T follicular helper cell (primary cell): Measurements from ENCODE around the gene NECTIN3.

Experiments
- DNase-seq: peaks from one replicate; pipeline ENCODE4 v3.0.0-alpha.2; 2020; ENCODE audit warnings: low read depth

The NECTIN3 gene

DNA sequence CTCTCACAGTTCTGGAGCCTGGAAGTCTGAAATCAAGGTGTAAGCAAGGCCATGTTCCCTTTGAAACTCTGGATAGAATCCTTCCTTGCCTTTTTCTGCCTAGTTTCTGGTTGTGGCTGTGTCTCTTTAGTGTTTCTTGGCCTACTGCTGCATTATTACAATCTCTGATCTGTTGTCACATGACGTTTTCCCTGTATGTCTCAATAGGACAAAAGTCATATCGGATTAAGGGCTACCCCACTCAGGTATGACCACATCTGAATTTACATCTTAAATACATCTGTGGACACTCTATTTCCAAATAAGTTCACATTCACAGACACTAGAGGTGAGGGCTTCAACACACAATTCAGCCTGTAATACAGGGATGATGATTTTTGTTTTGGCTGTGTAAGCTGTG lies 13.3 kb downstream of the NECTIN3 start:
- no peak for DNase-seq

DNA sequence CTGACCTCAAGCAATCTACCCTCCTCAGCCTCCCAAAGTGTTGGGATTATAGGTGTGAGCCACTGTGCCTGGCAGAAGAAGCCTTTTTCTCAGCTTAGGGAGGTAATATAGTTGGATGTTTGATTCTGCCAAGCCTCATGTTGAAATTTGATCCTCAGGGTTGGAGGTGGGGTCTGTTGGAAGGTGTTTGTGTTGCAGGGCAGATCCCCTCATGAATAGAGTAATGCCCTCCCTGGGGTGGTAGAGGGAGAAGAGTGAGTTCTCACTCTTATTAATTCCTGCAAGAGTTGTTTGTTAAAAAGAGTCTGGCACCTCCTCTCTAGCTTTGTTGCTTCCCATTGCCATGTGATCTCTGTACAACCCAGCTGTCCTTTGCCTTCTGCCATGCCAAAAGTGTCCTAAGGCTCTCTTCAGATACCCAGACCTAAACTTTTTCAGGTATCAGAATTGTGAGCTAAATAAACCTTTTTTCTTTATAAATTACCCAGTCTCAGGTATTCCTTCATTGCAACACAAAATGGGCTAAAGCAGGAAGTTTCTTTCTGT lies 16.4 kb downstream of the NECTIN3 start:
- DNase-seq = no peak

DNA sequence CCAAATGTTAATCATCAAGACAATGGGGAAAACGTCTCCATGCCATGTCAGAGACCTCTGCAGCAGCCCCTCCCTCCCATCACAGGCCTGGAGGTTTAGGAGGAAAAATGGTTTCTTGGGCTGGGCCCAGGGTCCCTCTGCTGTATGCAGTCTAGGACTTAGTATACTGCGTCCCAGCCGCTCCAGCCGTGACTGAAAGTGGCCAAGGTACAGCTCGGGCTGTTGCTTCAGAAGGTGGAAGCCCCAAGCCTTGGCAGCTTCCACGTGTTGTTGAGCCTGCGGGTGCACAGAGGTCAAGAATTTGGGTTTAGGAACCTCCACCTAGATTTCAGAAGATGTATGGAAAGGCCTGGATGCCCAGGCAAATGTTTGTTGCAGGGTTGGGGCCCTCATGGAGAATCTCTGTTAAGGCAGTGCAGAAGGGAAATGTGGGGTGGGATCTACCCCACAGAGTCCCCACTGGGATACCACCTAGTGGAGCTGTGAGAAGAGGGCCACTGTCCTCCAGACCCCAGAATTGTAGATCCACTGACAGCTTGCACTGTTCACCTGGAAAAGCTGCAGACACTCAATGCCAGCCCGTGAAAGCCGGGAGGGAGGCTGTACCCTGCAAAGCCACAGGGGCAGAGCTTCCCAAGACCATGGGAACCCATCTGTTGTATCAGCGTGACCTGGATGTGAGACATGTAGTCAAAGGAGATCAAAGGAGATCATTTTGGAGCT lies 25.0 kb downstream of the NECTIN3 start:
- no peak for DNase-seq

DNA sequence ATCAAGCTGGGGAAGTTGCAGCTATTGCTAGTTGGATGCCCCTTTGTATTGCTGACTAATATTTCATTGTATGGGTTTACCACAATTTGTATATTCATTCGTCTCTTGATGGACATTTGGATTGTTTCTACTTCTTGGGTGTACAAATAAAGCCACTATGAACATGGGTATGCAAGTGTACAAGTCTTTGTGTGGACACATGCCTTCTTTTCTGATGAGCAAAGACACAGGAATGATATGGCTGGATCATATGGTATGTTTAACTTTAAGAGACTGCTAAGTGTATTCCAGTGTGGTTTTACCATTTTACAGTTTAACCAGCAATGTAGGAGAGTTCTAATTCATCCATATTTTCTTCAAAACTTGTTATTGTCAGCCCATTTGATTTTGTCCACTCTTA lies 32.2 kb downstream of the NECTIN3 start:
- DNase-seq = no peak

DNA sequence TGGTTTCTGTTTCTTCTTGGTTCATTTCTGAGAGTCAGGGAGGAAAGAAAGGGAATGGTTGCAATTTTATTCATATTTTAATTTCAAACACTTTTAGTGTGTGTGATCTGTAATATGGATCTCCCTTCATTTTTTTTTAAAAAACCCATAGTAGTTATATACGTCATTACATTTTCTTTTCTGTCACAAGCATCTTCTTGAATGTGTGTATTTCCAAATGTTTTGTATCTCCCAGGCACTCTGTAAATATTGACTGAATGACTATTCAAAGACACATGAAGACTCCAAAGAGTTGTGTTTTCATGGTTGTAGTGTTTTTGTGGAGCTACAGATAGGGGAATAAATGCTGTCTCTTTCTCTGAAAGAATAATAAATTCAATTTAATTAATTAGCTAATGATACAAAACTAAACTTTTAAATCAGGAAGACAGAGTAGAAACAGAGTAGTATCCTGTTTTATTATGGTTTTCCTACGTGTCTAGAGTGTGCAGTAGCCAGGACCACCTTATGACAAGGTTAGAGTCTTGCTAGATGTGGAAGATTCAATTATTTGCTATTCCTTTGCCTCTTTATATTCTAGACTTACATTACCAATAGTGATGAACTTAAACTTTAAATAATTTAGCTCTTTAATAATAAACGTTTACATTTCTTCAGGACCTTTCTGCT lies 35.5 kb downstream of the NECTIN3 start:
- DNase-seq = no peak

DNA sequence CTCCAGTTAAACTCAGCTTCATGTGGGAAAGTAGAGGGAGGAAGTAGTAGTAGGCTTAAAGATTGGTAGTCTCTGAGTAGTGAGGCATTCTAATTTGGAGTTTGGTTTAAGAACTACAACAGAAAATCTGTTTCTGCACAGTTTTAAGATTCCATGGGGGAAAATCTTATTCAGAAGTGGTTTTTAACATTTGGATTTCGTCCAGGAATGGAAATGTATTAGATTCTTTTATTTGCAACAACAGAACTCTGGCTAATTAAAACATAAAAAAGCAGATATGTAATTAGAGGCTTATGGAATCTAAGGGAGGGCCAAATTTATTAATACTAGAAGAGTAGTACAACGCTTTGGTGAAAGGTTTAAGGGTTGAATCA lies 36.0 kb downstream of the NECTIN3 start:
- DNase-seq = no peak

DNA sequence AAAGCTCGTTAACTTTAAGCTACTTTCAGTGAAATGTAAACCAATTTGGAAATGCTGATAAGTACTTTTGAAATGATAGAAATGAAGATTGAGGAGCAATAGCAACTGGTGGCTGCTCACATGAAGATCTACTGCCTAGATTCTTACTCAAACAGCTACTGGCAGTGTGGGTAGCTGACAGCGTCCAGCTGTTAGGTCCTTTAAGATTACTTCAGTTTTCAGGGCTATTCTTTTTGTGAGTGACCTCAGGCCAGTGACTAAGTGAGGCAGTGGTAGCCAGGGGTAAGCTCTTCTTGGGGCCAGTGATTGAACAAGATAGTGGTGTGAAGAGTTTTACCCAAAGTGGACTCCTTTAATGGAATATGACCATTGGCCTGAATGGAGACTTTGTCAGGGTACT lies 41.3 kb downstream of the NECTIN3 start:
- no peak for DNase-seq

DNA sequence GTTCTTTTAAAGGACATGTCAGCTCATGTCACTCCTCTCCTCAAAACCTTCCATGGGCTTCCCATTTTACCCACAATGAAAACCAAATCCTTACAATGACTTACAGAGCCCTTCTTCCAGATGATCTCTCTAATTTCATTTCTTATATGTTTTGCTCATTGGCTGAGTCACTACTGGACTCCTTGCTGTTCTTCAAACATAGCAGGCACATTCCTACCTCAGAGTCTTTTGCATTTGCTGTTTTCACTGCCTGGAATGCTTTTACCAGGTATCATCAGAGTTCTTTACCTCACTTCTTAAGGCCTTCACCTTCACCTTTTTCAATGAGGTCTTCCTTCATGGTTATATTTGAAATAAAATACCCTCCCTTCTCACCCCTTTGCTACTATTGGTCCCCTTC lies 57.3 kb downstream of the NECTIN3 start:
- DNase-seq = no peak

DNA sequence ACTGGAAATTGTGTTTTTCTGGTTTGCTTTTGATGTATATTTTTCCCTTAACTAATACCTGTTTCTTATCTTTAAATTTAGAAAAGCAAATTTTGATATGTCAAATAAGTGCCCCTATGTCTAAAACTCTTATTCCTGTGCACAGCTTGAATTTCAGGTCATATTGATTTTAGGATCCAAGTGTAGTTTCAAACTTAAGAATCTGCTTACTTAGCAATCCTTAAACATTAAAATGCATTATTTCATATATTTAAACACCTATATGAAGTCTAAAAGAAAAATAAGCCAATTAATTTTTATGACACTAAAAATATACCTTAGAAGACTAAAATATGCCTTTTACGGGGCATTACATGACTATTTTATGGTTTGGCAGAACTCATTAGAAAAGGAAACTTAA lies 59.2 kb downstream of the NECTIN3 start:
- no peak for DNase-seq

DNA sequence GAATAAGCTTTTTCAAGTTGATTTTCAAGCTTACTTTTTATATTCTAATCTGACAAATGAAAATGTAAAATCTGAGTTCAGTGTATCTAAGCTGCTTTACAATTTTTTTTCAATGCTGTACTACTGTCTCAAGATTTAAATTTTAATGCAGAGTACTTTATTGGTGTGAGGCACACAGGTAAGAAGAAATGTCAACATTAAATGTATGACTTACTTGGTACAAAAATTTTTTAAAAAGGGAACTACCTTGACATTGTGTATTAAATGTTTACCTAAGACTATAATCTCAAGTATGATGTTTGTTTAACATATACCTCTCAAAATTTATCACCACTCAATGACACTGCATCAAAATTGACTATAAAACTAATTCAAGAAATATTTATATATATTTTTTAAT lies 62.7 kb downstream of the NECTIN3 start:
- DNase-seq = no peak

DNA sequence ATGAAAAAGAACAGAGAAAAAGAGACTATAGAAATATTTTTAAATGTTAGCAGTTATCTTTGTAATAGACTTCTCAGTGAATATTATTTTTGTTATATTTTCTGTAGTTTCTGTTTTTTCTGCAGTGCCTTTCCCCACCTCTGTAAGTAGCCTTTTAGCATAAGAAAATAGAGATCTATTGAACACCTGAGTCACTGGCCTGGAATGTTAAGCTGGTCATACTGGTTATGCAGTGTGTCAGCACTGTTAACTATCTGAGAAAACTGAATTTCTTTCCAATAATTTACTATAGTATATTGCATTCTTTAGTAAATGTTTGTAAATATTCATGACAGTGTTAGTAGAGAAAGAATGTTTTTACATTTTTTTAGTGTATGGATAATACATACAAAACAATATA lies 79.8 kb downstream of the NECTIN3 start:
- no peak for DNase-seq

DNA sequence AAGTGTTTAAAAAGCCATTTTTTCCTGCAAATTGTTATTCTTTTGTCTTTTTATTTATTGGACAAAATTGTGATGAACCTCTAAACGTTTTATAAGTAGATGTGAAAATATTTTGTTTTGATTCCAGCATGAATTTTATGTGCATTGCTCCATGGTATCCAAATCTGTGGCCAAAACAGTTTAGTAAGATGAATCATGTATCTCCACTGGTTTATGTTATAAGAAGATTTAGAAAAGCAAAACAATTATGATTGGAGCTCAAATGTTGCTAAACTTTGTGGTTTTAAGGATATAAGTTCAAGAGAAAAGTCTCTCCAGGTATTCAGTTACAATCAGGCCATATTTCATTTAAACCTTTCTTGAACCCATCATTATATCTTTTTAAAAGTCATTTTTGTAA lies 80.9 kb downstream of the NECTIN3 start:
- no peak for DNase-seq

DNA sequence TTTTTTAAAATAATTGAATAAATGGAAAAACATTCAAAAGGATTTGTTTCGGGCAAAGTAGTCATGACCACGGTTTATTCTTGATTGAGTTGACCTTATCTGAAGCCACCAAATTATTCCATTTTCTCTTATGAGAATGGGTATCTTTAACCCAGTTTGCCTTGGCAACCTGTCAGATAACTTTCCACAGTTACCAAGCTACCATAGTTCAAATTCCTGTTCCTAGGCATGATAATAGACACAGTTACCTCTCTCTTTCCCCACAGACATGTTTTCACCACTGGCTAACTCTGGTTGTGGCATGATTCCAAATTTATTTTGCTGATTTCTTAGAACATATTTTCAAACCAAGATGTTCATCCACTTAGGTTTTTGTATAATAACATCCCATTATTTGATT lies 84.9 kb downstream of the NECTIN3 start:
- no peak for DNase-seq

DNA sequence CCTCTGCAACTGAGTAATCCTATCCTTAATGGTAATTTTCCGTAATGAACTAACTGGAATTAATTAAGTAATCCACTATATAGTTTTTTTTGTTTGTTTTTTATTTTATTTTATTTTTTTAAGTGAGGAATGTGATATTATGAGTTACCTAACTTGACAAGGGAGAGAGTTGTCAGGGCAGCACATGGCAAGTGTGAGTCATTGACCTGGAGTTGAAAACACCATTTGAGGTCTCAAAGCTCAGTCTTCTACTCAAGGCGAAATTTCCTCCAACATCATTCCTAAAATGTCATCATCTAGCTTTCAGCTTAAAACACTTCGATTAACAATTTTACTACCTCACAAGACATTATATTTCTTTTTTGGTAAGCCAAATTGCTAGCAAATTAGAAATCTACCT lies 87.8 kb downstream of the NECTIN3 start:
- no peak for DNase-seq

DNA sequence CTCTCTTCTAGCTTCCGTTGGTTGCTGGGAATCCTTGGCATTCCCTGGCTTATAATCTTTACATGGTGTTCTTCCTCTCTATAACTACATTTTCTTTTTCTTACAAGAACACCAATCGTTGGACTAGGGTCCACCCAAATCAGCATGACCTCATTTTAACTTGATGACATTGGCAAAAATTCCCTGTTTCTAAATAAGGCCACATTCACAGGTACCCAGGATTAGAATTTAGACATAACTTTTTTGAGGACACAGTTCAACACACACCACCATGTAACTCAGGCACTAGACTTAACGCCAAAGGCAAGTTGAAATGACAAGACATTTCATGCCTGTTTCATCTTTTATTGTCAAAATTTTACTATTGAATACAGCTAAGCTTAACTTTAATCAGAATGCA lies 93.0 kb downstream of the NECTIN3 start:
- DNase-seq = no peak

DNA sequence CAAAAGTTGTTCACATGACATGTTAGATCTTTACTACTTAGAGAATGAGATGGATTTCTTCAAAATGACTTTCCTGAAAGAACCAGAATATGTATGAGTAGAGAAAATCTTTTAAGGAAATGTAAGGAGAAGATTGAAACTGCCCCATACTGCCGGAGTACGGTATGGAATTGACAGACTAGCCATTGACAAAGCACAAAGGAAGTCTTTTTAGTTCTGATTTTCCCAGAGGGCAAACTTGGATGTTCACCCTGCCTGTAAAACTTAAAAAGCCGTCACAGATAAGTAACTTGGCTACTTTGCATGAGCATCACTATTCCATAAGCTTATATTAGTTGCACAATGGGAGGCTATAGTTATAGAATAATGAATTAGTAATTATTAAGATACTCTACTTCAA lies 93.8 kb downstream of the NECTIN3 start:
- DNase-seq = no peak

DNA sequence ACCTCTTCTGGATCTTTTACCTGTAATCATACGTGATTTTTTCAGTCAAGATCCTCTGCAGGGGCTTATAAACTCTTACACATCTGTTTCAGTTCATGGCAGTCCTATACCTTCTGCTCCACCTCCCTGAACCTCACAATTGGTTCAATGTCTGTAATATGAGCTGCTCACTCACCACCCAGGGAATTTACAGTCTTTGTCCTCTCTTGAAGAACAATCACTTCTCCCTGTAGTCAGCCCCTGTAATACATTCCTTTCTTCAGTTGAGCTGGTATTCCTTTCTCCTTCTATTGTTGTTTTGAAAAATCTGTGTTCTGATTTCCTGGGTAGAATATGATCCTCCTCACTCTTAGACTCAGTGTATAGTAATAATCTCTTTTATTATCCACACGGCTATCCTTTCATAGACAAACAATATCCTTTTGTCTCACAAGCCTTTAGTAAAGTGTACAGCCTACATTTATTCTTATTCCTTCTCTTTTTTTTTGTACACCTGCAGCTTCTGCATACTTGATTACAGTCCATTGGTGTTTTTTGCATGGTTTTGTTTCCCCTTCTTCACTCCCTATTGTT lies 101.8 kb downstream of the NECTIN3 start:
- DNase-seq = no peak

DNA sequence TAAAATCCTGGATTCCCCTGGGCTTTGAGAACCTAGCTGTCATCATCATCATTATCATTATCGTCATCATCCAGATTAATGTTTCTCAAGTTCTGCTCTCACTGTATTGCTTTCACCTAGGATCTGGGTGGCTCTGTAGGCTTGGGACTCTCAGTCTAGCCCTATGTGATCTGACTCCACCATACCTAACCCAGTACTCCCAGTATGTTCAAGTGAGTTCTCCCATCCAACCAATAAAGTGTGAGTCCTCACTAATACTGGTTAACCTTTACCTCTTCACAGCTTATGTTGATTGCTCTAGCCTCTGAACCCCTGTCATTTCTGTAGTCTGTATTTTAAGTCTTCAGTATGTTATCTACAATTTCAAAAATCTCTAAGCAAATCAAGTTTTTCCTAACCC lies 102.3 kb downstream of the NECTIN3 start:
- DNase-seq = no peak

DNA sequence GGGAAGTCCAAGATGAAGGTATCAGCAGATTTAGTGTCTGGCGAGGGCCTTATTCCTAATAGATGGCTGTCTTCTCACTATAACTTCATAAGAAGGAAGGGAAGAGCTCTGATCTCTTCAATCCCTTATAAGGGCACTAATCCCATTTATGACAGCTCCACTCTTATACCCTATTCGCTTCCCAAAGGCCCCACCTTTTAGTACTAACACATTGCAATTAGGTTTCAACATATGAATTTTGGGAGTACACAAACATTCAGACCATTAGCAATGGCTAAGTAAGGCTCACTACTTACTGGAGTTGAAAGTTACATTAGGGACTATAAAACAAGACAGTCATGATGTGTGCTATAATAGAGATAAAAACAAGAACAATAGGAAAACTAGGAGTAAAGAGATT lies 118.9 kb downstream of the NECTIN3 start:
- DNase-seq = no peak

DNA sequence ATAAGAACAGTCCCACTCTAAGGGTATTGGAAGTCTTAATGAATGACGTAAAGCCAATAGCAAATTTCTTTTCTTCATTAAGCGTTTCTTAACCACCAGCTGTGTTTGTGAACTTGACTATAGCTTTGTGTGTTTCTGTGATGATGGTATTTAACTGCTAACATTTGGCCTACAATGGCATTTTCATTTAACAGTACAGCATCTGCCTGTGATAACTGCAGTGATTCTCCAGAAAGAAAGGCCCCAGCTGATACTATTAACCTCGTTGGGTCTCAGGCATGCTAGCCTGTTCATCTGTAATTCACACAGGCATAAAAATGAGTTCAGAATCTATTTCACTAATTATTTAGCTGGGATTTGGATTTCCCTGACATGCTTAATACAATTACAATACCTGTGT lies 121.9 kb downstream of the NECTIN3 start:
- DNase-seq = no peak

DNA sequence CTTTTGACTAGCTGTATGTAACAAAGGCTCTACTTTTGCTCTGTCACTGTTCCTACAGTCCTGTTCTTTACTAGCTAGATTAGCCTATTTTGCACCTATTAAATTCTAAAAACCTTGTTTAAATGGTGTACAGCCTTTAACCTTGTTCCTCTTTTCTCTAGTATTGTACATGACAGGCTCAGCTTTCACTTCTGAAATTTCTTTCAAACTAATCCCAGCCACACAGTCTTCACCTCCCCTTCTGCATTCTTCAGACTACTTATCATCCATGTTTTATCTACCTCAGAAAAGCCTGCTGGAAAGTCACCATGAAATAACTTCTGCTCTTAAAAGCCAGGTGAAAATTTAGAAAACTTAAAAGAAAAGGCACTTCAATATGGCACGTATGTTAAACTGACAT lies 122.4 kb downstream of the NECTIN3 start:
- no peak for DNase-seq

DNA sequence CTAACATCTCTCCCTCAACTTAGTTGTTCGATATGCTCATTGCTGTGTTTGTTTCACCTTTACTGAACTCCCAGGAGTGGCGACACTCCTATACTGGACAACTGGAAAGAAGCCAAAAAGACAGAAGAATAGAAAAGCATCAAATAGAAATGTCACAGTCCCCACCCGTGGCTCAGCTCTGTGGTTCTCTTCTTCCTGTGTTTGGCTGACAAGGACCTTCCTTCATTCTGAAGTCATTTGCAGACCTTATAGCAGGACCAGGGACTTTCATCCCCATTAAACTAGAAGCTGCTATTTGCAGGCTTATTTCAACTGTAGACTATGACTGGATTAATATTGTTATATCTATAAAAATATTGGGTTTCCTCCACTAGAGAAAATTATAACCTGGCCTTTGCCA lies 125.9 kb downstream of the NECTIN3 start:
- DNase-seq = no peak

DNA sequence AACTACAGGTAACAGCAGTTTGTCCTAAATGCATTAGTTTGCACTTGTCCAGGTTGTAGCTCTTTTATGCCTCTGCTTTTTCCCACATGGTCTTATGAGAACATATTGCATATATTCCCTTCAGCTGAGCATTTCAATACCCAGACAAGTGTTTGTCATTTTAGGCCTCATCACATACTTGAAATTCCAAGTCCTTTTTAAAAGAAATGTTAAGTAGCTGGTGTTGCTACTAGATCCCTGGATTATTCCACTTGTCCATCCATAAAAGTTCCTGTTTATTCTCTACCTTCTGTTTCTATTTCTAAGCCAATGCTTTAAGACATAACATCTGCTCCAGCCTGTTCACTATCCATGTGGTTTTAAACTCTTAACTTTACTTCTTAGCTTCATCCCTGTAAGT lies 128.4 kb downstream of the NECTIN3 start:
- no peak for DNase-seq
